Mucosa of descending colon (tissue), 3 donors: ENCODE results near the gene KRTCAP2. TPM values are rescaled to one million over a fixed set of nuclear protein-coding genes. Genes with fewer than 3 reads are reported as not detected.
A peak's percentile ranks its signal among the peaks of the same experiment; 100 is the strongest.

ENCODE experiments used
- ATAC-seq: fragments of 200-7000 bp; cut with Tn5 transposase; one replicate; pipeline ENCODE4 v1.9.1; 2020; ENCODE audit warnings: mild to moderate bottlenecking, moderate library complexity
- DNase-seq, 3 donors: peaks; one replicate each; pipeline ENCODE4 v3.0.0-alpha.2; 2020
- H3K36me3 ChIP-seq: fragments of 200-600 bp; one replicate; pipeline ENCODE4 v1.8.0; 2021; ENCODE audit warnings: low read depth, mild to moderate bottlenecking
- H3K4me1 ChIP-seq: fragments of 200-600 bp; one replicate; pipeline ENCODE4 v1.8.0; 2021; ENCODE audit warnings: low read depth, mild to moderate bottlenecking
- H3K4me3 ChIP-seq: fragments of 200-600 bp; one replicate; pipeline ENCODE4 v1.8.0; 2021; ENCODE audit warnings: mild to moderate bottlenecking
- H3K9me3 ChIP-seq: fragments of 200-600 bp; one replicate; pipeline ENCODE4 v1.8.0; 2021; ENCODE audit warnings: mild to moderate bottlenecking
- intact Hi-C, 2 donors: fragments of 100-400 bp; cut with DNase I in 1 of 2; cut with micrococcal nuclease in 1 of 2; formaldehyde crosslinking; loops; one replicate each; pipeline versions ENCODE4 v1.11.0 to v1.11.1; 2022; cut with DNase I, micrococcal nuclease
- total RNA-seq, 3 donors: library from RNA; stranded (reverse); fragmentation: NEBNext Ultra II Directional in 2 of 3; extraction: Animal tissue kit (Norgen Biotek cat#: 25700) in 2 of 3; gene quantifications; one replicate each; pipeline versions ENCODE4 v1.2.1 to v1.2.4, GENCODE V29; 2021 to 2023
- TF ChIP-seq, protein P1 (sequence below): fragments of 200-600 bp; IDR thresholded peaks from one replicate; pipeline ENCODE4 v1.8.0; 2022; ENCODE audit warnings: antibody characterized with exemption, mild to moderate bottlenecking
- donor health status: DM: no; HTN: no; CAD: no; lungs with moderate emphysema.
- donor health status: DM: no; HTN: no; CAD: no.
- donor health status: DM: no; HTN: yes; CAD: no.

Gene KRTCAP2
- total RNA-seq, 3 donors from 2014 or later, result 162 to 190 (median 176) TPM

- H3K4me3 ChIP-seq, result no peak overlapping the region
- intact Hi-C loops, result no loop called here
- no peaks in the 10 kb centered on the region for H3K36me3 ChIP-seq
- TF ChIP-seq, protein P1, sequence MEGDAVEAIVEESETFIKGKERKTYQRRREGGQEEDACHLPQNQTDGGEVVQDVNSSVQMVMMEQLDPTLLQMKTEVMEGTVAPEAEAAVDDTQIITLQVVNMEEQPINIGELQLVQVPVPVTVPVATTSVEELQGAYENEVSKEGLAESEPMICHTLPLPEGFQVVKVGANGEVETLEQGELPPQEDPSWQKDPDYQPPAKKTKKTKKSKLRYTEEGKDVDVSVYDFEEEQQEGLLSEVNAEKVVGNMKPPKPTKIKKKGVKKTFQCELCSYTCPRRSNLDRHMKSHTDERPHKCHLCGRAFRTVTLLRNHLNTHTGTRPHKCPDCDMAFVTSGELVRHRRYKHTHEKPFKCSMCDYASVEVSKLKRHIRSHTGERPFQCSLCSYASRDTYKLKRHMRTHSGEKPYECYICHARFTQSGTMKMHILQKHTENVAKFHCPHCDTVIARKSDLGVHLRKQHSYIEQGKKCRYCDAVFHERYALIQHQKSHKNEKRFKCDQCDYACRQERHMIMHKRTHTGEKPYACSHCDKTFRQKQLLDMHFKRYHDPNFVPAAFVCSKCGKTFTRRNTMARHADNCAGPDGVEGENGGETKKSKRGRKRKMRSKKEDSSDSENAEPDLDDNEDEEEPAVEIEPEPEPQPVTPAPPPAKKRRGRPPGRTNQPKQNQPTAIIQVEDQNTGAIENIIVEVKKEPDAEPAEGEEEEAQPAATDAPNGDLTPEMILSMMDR, result no peak
- ATAC-seq (no peak), DNase-seq (peak in 1 of 3 donors; percentile 16)
- H3K4me1 ChIP-seq, result no peaks in the 10 kb centered on the region
- H3K9me3 ChIP-seq, result no peaks in the 10 kb centered on the region
Measured at GRCh38 chr1:155200920-155201319, 27.8 kb upstream of the KRTCAP2 start.

DNA sequence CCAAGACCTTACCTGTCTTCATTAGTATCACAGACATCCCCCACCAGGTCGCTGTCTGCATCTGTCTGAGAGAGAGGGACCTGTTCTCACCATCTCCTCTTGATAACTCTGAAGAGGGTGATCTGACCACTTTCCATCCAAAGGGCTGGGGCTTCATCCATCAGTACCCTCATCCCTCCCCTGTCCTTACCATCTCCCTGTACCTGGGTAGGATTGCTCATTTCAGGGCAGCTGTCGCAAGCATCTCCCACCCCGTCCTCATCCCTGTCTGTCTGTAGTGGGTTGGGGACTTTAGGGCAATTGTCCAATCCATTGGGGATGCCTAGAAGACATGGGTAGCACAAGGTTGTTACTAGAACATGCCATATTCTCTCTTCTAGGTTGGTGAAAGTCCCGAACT lies 26.7 kb upstream of the KRTCAP2 start:
- H3K9me3 ChIP-seq, result no peaks in the 10 kb centered on the region
- no peaks in the 10 kb centered on the region for H3K36me3 ChIP-seq
- intact Hi-C loops, result no loop called here
- ATAC-seq (no peak), DNase-seq (peak in 1 of 3 donors; percentile 2)
- H3K4me3 ChIP-seq, result no peak overlapping the region
- H3K4me1 ChIP-seq, result peaks cover 6% of the 10 kb centered on the region
- TF ChIP-seq, protein P1, result no peak

- DNase-seq (peak in 1 of 3 donors; percentile 17), ATAC-seq (no peak)
- Histone ChIP-seq H3K4me3 (no peak overlapping the region), H3K9me3 (no peaks in the 10 kb centered on the region), H3K36me3 (no peaks in the 10 kb centered on the region), H3K4me1 (peaks cover 13% of the 10 kb centered on the region)
- intact Hi-C loops, result no loop called here
- TF ChIP-seq, protein P1, result no peak
Measured at GRCh38 chr1:155198547-155198906, 25.4 kb upstream of the KRTCAP2 start.

DNA sequence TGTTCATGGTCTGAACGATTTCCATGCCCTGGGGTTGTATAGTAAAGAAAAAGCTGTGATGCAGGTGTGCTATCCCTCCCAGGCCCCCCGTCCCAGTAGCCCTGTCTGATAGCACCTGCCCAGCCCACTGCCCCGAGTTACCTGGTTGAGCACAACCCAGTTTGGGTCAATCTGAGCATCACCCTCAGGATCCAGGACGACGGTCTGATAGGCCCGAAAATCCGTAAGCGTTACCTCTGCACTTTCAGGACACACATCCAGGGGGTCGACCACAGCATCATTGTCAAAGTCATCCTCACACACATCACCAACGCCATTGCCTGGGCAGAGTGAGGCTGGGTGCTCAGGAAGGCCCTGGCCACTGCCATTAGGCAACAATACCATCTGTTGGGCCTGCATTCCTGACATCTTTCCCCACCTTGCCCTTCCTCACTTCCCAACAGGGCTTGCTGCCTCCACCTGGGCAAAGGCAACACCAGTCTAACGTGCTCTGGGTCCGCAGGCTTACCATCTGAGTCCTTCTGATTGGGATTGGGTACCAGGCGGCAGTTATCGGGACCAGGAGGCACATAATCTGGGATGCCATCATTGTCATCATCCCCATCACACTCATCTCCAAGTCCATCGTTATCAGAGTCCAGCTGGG lies 24.9 kb upstream of the KRTCAP2 start:
- ATAC-seq, result no peak
- TF ChIP-seq, protein P1, result no peak
- Histone ChIP-seq H3K36me3 (no peaks in the 10 kb centered on the region), H3K4me1 (peaks cover 15% of the 10 kb centered on the region), H3K9me3 (no peaks in the 10 kb centered on the region), H3K4me3 (no peak overlapping the region)
- intact Hi-C loops, result no loop called here
- peak in 1 of 3 donors; percentile 29 for DNase-seq

GRCh38 chr1:155196893-155197638 lies 24.0 kb upstream of the KRTCAP2 start:
- Histone ChIP-seq H3K36me3 (no peaks in the 10 kb centered on the region), H3K4me3 (no peak overlapping the region), H3K9me3 (no peaks in the 10 kb centered on the region), H3K4me1 (peaks cover 15% of the 10 kb centered on the region)
- DNase-seq, result peak in 1 of 3 donors; percentile 50
- TF ChIP-seq, protein P1, result no peak
- no peak for ATAC-seq
- intact Hi-C loops, result no loop called here
